GM21390 (cell line): Measurements from ENCODE around the gene PIEZO2.
"Not testable (repeated sequence)": the region's sequence is repeated elsewhere in the genome, so short reads cannot be mapped to it uniquely, and the experiment has no call there.

Experiments used
- ATAC-seq: cut with Tn5 transposase; IDR thresholded peaks from one replicate; pipeline ENCODE4 v1.9.1; 2021; ENCODE audit not compliant: unreplicated experiment

PIEZO2 gene

GRCh38 chr18:11150271-11150615 is 874 bp upstream of the PIEZO2 start:
- no peak for ATAC-seq

GRCh38 chr18:11148680-11149440 is 509 bp downstream of the PIEZO2 start:
- no peak for ATAC-seq

GRCh38 chr18:11147962-11148679 is 1.2 kb downstream of the PIEZO2 start:
- ATAC-seq: no peak

DNA sequence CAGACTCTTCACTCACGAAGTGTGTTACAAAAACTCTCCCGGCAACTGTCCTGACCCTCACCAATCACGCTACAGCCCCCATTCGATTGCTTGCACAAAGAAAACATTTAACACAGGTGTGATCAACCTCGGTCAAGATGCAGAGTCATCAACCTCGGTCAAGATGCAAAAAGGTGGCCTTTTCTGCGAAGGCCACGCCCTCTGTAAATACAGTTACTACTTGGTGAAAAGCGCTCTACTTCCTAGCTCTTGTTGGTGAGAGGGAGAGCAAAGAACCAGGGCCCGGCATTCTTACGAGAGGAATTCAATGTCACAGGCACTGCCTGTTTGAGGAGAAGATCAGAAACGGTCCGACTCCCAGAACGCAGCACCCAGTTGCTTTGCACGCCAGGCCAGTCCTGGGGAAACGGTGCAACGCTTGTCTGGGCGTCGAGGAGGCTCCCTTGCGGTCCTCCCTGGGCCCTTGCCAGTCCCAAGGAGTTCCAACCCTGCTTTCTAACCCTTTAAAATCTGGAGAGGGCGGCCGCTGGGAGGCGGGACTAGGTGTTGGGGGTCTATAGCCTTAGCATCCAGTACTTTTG is 1.9 kb downstream of the PIEZO2 start:
- ATAC-seq: no peak

- ATAC-seq: no peak
Observed at GRCh38 chr18:11146947-11147345, 2.4 kb downstream of the PIEZO2 start.

- no peak for ATAC-seq
Observed at GRCh38 chr18:11146238-11146946, 3.0 kb downstream of the PIEZO2 start.

DNA sequence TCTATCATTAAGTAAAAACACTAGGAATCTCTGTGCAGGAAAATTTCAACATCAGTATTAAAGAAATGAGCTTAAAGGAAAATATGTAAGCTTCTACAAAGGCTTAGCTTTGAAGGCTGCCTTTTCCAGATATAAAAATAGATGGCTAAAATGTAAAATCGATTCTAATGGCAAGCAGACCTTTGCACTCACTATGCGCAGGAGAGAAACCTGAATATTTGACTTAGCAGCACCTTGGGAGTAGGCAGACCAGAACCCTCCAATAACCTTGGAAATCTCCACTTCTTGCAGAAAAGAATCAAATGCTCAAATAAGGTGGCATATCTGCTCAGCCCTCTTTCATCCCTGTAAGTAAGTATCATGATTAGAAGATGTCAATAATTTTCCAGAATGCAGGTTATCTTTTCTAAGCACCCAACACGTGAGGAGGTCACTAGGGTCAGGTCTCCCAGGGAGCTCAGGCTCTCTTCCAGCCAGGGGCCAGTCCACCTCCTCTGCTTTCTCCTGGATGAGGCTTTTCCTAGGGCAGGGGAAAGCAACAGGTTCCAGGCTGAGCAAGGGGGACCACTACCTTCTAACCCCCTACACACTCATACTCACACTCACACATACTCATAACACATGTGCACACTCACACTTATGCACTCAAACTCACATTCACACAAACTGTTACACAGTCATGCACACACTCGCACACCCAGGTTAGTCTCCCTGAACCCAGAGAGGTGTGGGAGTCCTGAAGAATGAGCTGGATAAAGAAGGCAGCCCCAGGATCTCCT is 3.8 kb downstream of the PIEZO2 start:
- ATAC-seq: no peak

GRCh38 chr18:11137400-11137799 is 12.0 kb downstream of the PIEZO2 start:
- no peak for ATAC-seq

GRCh38 chr18:11136241-11136640 is 13.1 kb downstream of the PIEZO2 start:
- ATAC-seq: no peak

- ATAC-seq: no peak
Observed at GRCh38 chr18:11134940-11135339, 14.4 kb downstream of the PIEZO2 start.

DNA sequence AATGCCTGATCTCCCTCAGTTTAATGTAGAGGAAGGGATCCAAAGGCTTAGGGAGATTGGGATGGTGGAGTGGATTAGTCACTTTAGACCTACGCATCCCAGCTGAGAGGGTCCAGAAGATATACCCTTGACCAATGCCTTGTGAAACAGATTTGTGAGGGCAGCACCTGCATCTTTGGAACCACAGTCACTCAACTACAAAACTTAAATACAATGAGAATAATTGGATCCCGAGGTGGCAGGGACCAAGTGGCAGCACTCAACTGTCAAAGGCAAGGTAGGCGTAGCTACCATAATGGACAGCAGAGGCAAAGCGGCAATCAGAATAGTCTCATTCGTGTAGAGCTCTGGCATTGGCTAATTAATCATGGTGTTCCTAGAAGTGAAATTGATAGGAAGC is 20.3 kb downstream of the PIEZO2 start:
- ATAC-seq: not testable (repeated sequence)

GRCh38 chr18:11125492-11126315 is 23.7 kb downstream of the PIEZO2 start:
- ATAC-seq: no peak

DNA sequence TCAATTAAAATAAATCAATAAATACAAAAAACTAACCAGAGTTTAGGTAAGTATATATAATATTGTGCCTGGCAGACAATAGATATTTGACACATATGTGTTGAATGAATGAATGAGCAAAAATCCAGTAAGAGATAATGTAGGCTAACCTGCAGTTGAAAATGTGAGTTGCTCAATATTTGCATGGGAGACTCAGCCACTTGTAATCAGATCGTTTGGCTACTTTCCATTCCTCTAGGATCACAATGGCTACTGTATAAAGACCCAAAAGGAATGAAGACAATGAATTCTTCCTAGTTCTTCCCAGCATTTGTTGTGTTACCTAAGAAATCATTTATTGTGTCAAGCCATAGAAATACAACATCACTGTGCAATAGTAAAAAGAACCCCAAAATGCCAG is 25.3 kb downstream of the PIEZO2 start:
- no peak for ATAC-seq

DNA sequence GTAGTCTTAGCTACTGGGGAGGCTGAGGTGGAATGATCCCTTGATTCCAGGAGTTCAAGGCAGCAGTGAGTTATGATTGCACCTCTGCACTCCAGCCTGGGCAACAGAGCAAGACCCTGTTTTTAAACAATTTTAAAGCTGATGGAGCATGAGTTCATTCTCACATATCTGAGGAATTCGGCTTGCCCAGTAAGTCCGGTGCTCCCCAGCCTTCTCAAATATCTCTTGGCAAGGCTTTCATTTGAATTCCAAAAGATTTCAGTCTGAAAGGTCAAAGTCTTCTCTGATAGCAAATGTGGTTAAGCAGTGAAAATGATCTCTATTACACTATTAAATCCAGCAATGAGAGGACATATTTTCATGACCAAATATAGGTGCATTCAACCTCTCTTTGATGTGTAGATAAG is 27.9 kb downstream of the PIEZO2 start:
- ATAC-seq: no peak

- no peak for ATAC-seq
Observed at GRCh38 chr18:11119959-11120587, 29.3 kb downstream of the PIEZO2 start.

DNA sequence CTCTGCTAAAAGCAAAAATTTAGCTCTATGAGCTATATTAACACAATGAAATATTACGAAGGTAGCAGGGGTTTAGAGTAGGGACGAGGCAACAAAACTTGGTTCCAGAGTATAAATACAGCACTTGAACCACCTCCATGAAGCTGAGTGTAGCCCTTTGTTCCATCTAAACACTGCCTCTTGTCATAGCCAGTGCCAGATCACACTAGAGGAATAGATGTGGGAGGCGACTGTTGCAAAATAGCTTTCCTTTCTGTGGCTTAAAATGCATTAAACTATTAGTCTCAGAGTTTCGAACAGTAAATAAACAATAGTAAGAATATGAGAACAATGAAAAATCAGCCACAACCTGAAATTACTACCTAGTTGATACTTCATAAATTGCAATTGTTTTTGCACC is 29.8 kb downstream of the PIEZO2 start:
- no peak for ATAC-seq

DNA sequence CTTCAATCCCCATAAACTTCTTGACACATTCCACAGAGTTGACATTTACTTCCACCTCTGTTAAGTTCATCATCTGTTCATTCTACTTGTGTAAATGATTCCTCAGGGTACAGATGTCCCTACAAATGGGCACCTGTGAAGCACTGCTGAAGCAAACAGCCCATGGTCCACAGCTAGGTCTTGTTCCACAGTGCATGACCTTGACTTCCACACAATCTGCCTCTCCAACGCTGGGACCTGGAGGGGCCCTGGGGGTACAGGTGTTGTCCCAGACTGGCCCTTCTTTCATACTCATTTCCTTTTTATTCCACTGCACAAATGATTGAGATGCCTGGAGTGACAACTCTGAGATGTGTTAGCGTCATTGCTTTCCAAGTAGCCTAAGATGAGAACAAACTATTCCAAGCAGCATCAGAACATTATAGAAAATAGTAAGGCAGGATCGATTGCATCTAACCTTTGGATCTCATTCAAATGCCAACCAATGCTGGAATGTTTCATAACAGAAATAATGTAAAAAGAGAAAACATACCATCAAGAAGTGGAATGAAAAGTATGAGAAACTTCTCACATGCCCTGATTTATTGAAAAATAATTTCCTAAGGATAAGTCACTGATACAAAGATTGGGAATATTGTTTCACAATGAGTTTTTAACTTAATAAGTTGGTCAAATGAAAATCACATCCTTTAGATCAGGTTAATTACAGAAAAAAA is 31.2 kb downstream of the PIEZO2 start:
- no peak for ATAC-seq

- no peak for ATAC-seq
Observed at GRCh38 chr18:11115276-11115675, 34.1 kb downstream of the PIEZO2 start.

GRCh38 chr18:11114653-11115052 is 34.7 kb downstream of the PIEZO2 start:
- ATAC-seq: no peak
